ENCODE measurements around the gene CDC42SE2.
A peak's percentile ranks its signal among the peaks of the same experiment; 100 is the strongest.
"Not testable (repeated sequence)": the region's sequence is repeated elsewhere in the genome, so short reads cannot be mapped to it uniquely, and the experiment has no call there.

Gene CDC42SE2

GRCh38 chr5:131373265-131373664 is 109.4 kb downstream of the CDC42SE2 start:
- DNase-seq = no peak

- no peak for DNase-seq
Measured at GRCh38 chr5:131375351-131375750, 111.5 kb downstream of the CDC42SE2 start.

- DNase-seq = no peak
Measured at GRCh38 chr5:131377346-131377745, 113.5 kb downstream of the CDC42SE2 start.

- DNase-seq = no peak
Measured at GRCh38 chr5:131377785-131378325, 114.0 kb downstream of the CDC42SE2 start.

- DNase-seq = no peak
Measured at GRCh38 chr5:131378721-131379541, 115.1 kb downstream of the CDC42SE2 start.

GRCh38 chr5:131379723-131380122 is 115.9 kb downstream of the CDC42SE2 start:
- DNase-seq = no peak

GRCh38 chr5:131380238-131380637 is 116.4 kb downstream of the CDC42SE2 start:
- not testable (repeated sequence) for DNase-seq

GRCh38 chr5:131381021-131381420 is 117.2 kb downstream of the CDC42SE2 start:
- DNase-seq = no peak

GRCh38 chr5:131381777-131382176 is 117.9 kb downstream of the CDC42SE2 start:
- DNase-seq = no peak

- peak; percentile 27 for DNase-seq
Measured at GRCh38 chr5:131382407-131383395, 118.8 kb downstream of the CDC42SE2 start.

GRCh38 chr5:131384173-131384572 is 120.3 kb downstream of the CDC42SE2 start:
- no peak for DNase-seq

GRCh38 chr5:131384616-131385214 is 120.9 kb downstream of the CDC42SE2 start:
- DNase-seq = no peak

- DNase-seq = no peak
Measured at GRCh38 chr5:131386124-131386523, 122.3 kb downstream of the CDC42SE2 start.

GRCh38 chr5:131386779-131387178 is 122.9 kb downstream of the CDC42SE2 start:
- no peak for DNase-seq

GRCh38 chr5:131387255-131387654 is 123.4 kb downstream of the CDC42SE2 start:
- no peak for DNase-seq

GRCh38 chr5:131389096-131389868 is 125.4 kb downstream of the CDC42SE2 start:
- DNase-seq = no peak

- no peak for DNase-seq
Measured at GRCh38 chr5:131389869-131390265, 126.0 kb downstream of the CDC42SE2 start.

GRCh38 chr5:131392466-131393095 is 128.7 kb downstream of the CDC42SE2 start:
- no peak for DNase-seq

GRCh38 chr5:131393498-131393968 is 129.7 kb downstream of the CDC42SE2 start:
- no peak for DNase-seq

- no peak for DNase-seq
Measured at GRCh38 chr5:131394128-131394527, 130.3 kb downstream of the CDC42SE2 start.

- DNase-seq = no peak
Measured at GRCh38 chr5:131396015-131396414, 132.2 kb downstream of the CDC42SE2 start.

Data from 8988T (cell line).